DMS79 (cell line): ENCODE data around the gene MTG2.
"Not testable (repeated sequence)": the region's sequence is repeated elsewhere in the genome, so short reads cannot be mapped to it uniquely, and the experiment has no call there.

Experiments used
- DNase-seq: peaks from one replicate; lab custom pipeline; 2025; lab: John Stamatoyannopoulos, UW

The MTG2 gene

GRCh38 chr20:62146019-62146755 is 36.6 kb upstream of the MTG2 start:
- no peak for DNase-seq

DNA sequence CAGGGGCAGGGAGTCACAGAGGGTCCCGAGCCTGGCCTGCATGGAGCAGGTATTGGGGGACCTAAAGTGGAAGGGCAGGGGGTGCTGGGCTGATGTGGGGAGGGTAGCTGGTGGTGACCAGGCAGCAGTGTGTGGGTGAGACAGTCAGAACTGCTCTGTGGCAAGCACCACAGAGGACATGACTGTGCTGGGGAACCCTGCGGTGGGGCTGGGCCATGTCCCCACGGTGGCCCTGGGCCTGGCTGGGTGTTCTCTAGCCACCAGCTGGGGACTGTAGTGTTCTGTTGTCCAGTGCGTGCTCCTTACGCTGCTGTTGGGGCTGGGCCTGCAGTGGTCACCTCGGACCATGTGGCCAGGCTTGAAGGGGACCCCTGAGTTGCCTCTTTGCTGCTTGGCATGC is 35.7 kb upstream of the MTG2 start:
- no peak for DNase-seq

GRCh38 chr20:62147528-62147927 is 35.3 kb upstream of the MTG2 start:
- no peak for DNase-seq

DNA sequence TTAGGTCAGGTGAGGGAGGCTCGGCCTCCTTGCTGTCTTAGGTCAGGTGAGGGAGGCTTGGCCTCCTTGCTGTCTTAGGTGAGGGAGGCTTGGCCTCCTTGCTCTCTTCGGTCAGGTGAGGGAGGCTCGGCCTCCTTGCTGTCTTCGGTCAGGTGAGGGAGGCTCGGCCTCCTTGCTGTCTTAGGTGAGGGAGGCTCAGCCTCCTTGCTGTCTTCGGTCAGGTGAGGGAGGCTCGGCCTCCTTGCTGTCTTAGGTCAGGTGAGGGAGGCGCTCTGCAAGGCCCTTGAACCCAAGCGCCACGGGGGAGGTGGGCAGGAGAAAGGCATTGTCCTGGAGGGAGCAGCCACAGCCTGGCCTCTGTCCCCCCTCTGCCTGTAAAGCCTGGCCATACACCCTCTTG is 34.4 kb upstream of the MTG2 start:
- DNase-seq: not testable (repeated sequence)

DNA sequence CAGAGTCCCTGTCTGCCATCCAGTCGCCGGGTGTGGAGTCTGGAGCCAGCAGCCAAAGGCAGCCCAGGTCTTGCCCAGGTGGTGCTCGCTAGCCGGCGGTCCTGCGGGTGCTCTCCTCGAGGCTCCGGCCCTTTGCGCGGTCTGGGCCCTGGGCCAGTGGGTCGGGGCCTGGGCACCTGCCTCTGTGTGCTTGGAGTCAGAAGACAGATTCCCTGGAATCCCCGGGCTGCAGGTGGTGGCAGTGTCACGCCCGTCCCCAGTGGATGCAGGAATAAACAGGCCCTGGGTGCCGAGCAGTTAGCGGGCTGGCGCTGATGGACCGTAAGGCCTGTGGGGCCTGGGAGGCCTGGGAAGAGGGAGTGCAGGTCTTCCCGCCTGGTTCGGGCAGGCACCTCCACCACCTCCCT is 33.9 kb upstream of the MTG2 start:
- no peak for DNase-seq

GRCh38 chr20:62149532-62150309 is 33.1 kb upstream of the MTG2 start:
- no peak for DNase-seq

- no peak for DNase-seq
Observed at GRCh38 chr20:62150310-62150575, 32.6 kb upstream of the MTG2 start.

GRCh38 chr20:62151225-62151624 is 31.6 kb upstream of the MTG2 start:
- DNase-seq: no peak

DNA sequence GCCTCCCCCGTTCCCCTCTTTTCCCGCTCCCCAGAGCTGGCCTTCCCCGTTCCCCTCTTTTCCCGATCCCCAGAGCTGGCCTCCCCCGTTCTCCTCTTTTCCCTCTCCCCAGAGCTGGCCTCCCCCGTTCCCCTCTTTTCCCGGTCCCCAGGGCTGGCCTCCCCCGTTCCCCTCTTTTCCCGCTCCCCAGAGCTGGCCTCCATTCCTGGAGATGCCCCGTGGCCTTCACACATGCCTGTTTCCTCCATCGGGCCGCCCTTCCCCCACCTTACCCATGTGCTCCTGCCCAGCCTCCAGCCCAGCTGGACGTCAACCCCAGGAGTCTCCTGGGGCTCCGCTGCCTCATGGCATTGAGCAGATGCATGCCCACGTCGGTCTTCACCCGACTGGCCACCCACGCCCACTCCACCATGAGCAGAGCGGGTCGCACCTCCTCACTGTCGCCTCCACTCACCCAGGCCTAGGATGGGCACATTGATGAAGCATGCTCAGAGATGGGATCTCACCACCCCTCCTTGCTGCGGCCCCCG is 30.9 kb upstream of the MTG2 start:
- no peak for DNase-seq

GRCh38 chr20:62155428-62156253 is 27.2 kb upstream of the MTG2 start:
- no peak for DNase-seq

- no peak for DNase-seq
Observed at GRCh38 chr20:62156254-62156556, 26.6 kb upstream of the MTG2 start.

GRCh38 chr20:62156592-62157386 is 26.0 kb upstream of the MTG2 start:
- DNase-seq: no peak

DNA sequence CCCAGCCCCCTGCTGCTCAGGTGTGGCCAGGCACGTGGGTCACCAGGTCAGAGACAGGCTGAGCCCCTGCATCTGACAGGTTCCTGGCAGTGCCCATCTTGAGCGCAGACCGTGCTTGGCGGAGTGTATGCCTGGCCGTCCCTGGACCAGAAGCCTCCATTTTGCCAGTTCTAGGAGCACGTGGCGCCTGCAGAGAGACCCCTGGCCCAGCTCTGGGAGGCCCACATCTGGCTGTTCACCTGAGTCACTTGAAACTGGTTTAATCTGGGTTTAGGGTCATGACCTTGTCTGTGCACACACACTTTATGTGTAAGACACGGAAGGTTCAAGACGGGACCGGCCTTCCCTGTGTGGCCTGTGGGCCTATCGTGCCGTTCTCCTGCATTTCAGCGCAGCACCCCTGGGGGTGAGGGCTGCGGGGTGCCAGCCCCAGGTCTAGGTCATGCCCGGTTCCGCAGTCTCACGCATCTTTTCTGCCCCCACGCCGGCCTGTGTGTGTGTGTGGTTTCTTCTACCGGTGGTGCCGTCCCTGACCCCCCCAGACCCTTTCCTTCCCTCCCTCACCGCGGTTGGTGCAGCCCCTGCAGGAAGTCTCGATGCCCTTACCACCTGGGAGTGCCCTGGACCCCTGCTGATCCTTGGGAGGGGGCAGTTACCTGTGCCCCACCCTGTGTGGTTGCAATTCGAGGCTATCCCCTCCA is 25.3 kb upstream of the MTG2 start:
- DNase-seq: no peak

DNA sequence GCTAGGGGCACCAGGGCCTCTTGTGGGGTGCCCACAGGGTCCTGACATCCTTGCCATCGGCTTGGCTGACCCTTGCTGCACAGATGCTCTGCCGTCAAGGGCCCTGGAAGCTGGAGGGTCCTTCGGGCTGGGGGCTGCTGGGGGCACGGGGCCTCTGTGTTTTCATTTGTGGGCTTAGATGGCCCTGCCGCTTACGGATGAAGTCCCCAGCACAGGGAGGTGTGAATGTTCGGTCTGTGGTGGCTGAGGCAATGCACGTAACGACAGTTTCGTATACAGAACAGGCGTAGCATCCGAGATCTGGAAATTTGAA is 24.8 kb upstream of the MTG2 start:
- no peak for DNase-seq

GRCh38 chr20:62158541-62158940 is 24.3 kb upstream of the MTG2 start:
- no peak for DNase-seq

DNA sequence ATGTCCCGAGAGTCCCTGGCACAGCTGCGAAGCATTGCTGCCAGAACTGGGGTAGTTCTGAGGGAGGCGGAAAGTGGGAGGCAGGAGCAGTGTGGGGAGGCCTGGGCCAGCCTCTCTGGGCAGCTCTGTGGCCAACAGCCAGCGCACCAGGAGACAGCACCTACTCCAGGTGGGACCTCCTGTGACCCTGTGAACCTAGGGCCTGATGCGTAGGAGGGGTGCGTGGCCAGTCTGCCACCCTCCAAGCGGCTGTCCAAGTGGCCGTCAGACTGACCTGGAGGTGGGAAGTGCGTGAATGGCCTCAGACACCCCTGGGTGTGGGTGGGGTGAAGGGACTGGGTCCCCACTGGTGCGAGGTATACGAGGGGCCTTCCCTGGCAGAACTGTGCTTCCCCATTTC is 23.8 kb upstream of the MTG2 start:
- DNase-seq: no peak

DNA sequence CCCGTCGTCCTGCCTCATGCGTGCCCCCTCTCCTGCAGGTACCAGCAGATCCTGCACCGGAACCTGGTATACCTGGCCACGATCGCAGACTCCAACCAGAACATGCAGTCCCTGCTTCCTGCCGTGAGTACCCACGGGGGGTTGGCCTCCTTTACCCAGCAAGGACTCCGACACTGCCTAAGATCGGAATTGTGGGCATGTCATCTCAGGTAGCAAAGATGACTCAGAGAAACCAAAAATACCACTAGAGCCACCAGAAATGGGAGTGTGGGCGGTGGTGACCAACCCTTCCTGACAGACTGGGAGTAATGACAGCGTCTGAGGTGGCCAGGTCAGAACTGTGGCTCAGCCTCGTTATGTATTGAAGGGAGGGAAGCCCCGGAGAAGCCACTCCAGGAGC is 23.0 kb upstream of the MTG2 start:
- no peak for DNase-seq

- DNase-seq: no peak
Observed at GRCh38 chr20:62160253-62160652, 22.6 kb upstream of the MTG2 start.

GRCh38 chr20:62160876-62161275 is 22.0 kb upstream of the MTG2 start:
- DNase-seq: no peak

DNA sequence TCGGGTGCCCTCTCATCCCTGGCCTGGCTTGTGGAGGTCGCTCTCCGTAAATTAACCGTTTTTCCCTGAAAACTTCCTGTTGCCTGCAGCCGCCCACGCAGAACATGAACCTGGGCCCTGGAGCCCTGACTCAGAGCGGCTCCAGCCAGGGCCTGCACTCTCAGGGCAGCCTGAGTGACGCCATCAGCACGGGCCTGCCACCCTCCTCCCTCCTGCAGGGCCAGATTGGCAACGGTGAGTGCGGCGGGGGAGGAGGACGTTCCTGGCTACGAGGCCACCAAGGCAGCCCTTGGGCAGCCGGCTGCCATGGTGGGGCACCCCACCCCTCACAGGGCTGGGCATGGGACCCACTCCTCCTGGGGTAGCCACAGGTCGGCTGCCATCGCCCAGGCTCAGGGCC is 21.5 kb upstream of the MTG2 start:
- DNase-seq: no peak

- no peak for DNase-seq
Observed at GRCh38 chr20:62162765-62163484, 19.9 kb upstream of the MTG2 start.
